Gastroesophageal sphincter (tissue), 3 donors: ENCODE results near the gene KIF26A.

Experiments
- CTCF ChIP-seq, 4 experiments: fragments of 200-600 bp in 2 of 4; fragments of 450-650 bp in 2 of 4; sonication (generic) in 1 of 4; IDR thresholded peaks; one replicate each; pipeline ENCODE4 v1.5.1; 2017 to 2019; ENCODE audit warnings: antibody characterized with exemption in 4 of 4, mild to moderate bottlenecking in 2 of 4, moderate library complexity in 2 of 4
- EP300 ChIP-seq: sonication (generic); formaldehyde crosslinking; IDR thresholded peaks from one replicate; pipeline ENCODE4 v1.6.1; 2017; ENCODE audit warnings: antibody characterized with exemption, mild to moderate bottlenecking
- POLR2A ChIP-seq, 2 donors: fragments of 450-650 bp; IDR thresholded peaks; one replicate each; pipeline ENCODE4 v1.6.1; 2017; ENCODE audit warnings: antibody characterized with exemption in 2 of 2, mild to moderate bottlenecking in 2 of 2, moderate library complexity in 1 of 2
- POLR2AphosphoS5 ChIP-seq: sonication (generic); formaldehyde crosslinking; IDR thresholded peaks from one replicate; pipeline ENCODE4 v1.6.1; 2017; ENCODE audit warnings: antibody characterized with exemption

DNA sequence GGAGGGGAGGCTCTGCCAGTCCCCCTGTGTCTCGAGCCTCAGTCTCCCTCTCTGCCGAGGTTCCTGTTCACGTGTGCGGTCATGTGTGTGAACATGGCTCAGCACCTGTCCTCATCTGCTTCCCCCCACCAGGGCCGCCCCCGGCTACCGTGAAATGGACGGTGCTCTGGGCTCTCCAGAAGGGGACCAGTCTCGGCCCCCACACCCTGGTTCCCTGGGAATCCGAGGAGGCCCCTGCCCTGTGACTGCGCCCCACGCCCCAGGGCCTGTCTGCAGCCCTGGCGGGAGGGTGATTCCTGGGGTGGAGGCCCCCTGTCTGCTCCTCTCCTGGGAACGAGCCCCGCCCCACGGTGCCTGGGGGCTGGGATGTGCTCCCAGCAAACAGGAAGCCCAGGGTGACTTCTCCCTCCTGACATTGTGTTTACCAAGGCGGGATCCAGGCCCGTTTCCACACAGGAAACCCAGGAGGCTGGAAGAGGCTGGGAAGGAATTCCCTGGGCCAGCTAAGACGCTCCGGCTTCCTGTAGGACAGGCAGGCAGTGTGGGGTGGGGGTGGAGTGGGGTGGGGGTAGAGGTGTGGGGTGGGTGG, 46.6 kb downstream of the KIF26A start:
- TF ChIP-seq CTCF (IDR thresholded peaks at IDR 0.05) (no peak), POLR2A (IDR thresholded peaks at IDR 0.05) (no peak), EP300 (no peak), POLR2AphosphoS5 (no peak)
